HepG2 (cell line): ENCODE measurements around the gene MXD1. TPM values are rescaled to one million over a fixed set of nuclear protein-coding genes. Genes with fewer than 3 reads are reported as not detected.
A peak's percentile ranks its signal among the peaks of the same experiment; 100 is the strongest.

Experiments used
- CBX1 ChIP-seq: IDR thresholded peaks from one replicate; pipeline ENCODE4 v1.6.1; 2016; ENCODE audit warnings: antibody characterized with exemption, low read depth
- CHCHD3 ChIP-seq: sonication (generic); formaldehyde crosslinking; IDR thresholded peaks from 2 replicates; pipeline ENCODE4 v1.8.0; 2022; ENCODE audit warnings: mild to moderate bottlenecking, missing genetic modification reagents, moderate library complexity
- EEA1 ChIP-seq: sonication (generic); formaldehyde crosslinking; IDR thresholded peaks from 2 replicates; pipeline ENCODE4 v1.5.1; 2020; ENCODE audit warnings: mild to moderate bottlenecking, missing genetic modification reagents, borderline replicate concordance
- FOXC1 ChIP-seq: sonication (generic); formaldehyde crosslinking; IDR thresholded peaks from 2 replicates; pipeline ENCODE4 v1.8.0; 2022; ENCODE audit warnings: mild to moderate bottlenecking, missing genetic modification reagents, borderline replicate concordance
- GFI1 ChIP-seq: sonication (generic); formaldehyde crosslinking; IDR thresholded peaks from 2 replicates; pipeline ENCODE4 v1.5.0; 2020; ENCODE audit warnings: missing genetic modification reagents, mild to moderate bottlenecking, borderline replicate concordance
- HDAC2 ChIP-seq: sonication (generic); formaldehyde crosslinking; IDR thresholded peaks from 2 replicates; pipeline ENCODE4 v1.4.0; 2020; ENCODE audit warnings: missing genetic modification reagents
- KDM1A ChIP-seq: IDR thresholded peaks from 2 replicates; pipeline ENCODE4 v1.6.1; 2016; ENCODE audit warnings: missing compliant biosample characterization
- LCORL ChIP-seq, 2 experiments: fragments of 450-650 bp in 1 of 2; sonication (generic) in 1 of 2; formaldehyde crosslinking in 1 of 2; IDR thresholded peaks; 2 replicates each; pipeline versions ENCODE4 v1.5.0 to v1.6.1; 2017 to 2020; ENCODE audit warnings: antibody characterized with exemption in 1 of 2, missing genetic modification reagents in 1 of 2
- MAFF ChIP-seq: IDR thresholded peaks from 2 replicates; pipeline ENCODE4 v1.6.1; 2011; ENCODE audit warnings: low read depth, low read length, improper control_type of control experiment
- MEIS2 ChIP-seq: sonication (generic); formaldehyde crosslinking; IDR thresholded peaks from 2 replicates; pipeline ENCODE4 v1.9.0; 2021; ENCODE audit warnings: mild to moderate bottlenecking, missing genetic modification reagents
- NFE2L1 ChIP-seq: sonication (generic); formaldehyde crosslinking; IDR thresholded peaks from 2 replicates; pipeline ENCODE4 v1.4.0; 2020; ENCODE audit warnings: missing genetic modification reagents, mild to moderate bottlenecking, borderline replicate concordance
- RFX1 ChIP-seq: fragments of 450-650 bp; IDR thresholded peaks from 2 replicates; pipeline ENCODE4 v1.6.1; 2017
- RNF2 ChIP-seq: fragments of 450-650 bp; conservative IDR thresholded peaks from 2 replicates; pipeline ENCODE4 v1.6.1; 2016; ENCODE audit warnings: low read depth
- SMC3 ChIP-seq: IDR thresholded peaks from 2 replicates; pipeline ENCODE4 v1.6.1; 2011; ENCODE audit warnings: low read length, improper control_type of control experiment
- ZNF205 ChIP-seq: IDR thresholded peaks from 2 replicates; pipeline ENCODE4 v1.6.1; 2018; ENCODE audit warnings: missing biosample characterization, missing genetic modification reagents
- ZNF292 ChIP-seq: sonication (generic); formaldehyde crosslinking; IDR thresholded peaks from 2 replicates; pipeline ENCODE4 v1.8.1; 2022; ENCODE audit warnings: mild to moderate bottlenecking, low read depth, missing genetic modification reagents, borderline replicate concordance
- ZNF383 ChIP-seq: sonication (generic); formaldehyde crosslinking; IDR thresholded peaks from 2 replicates; pipeline ENCODE4 v1.4.0; 2020; ENCODE audit warnings: missing genetic modification reagents, mild to moderate bottlenecking, borderline replicate concordance
- ZNF432 ChIP-seq: sonication (generic); formaldehyde crosslinking; IDR thresholded peaks from 2 replicates; pipeline ENCODE4 v1.5.0; 2020; ENCODE audit warnings: missing genetic modification reagents, mild to moderate bottlenecking, borderline replicate concordance
- ZNF446 ChIP-seq: sonication (generic); formaldehyde crosslinking; IDR thresholded peaks from 2 replicates; pipeline ENCODE4 v1.5.0; 2020; ENCODE audit warnings: mild to moderate bottlenecking, missing genetic modification reagents
- ZNF510 ChIP-seq: sonication (generic); formaldehyde crosslinking; IDR thresholded peaks from 2 replicates; pipeline ENCODE4 v1.4.0; 2020; ENCODE audit warnings: low read depth, mild to moderate bottlenecking, missing genetic modification reagents
- ZNF605 ChIP-seq: sonication (generic); formaldehyde crosslinking; IDR thresholded peaks from 2 replicates; pipeline ENCODE4 v1.8.0; 2022; ENCODE audit warnings: mild to moderate bottlenecking, missing genetic modification reagents
- ZNF768 ChIP-seq: sonication (generic); formaldehyde crosslinking; IDR thresholded peaks from 2 replicates; pipeline ENCODE4 v1.4.0; 2020; ENCODE audit warnings: missing genetic modification reagents
- polyA plus RNA-seq, 8 experiments: library from polyadenylated mRNA; depleted of rRNA in 3 of 8; stranded (reverse) in 7 of 8; unstranded in 1 of 8; fragments of >200 nt; fragmentation: Illumina TruSeq in 4 of 8; extraction: Trizol in 4 of 8; gene quantifications; 2 replicates each; pipeline versions ENCODE4 v1.2.1 to v1.2.3, GENCODE V29; 2011 to 2016; ENCODE audit warnings: low read depth in 4 of 8, missing spikeins in 1 of 8, mixed read lengths in 1 of 8; ENCODE audit not compliant: insufficient read depth in 1 of 8
- total RNA-seq, 5 experiments: library from RNA; depleted of rRNA; stranded (reverse); fragments of >200 nt; fragmentation: Illumina TruSeq; extraction: Trizol; gene quantifications; 2 replicates each; pipeline ENCODE4 v1.2.3, GENCODE V29; 2016; ENCODE audit warnings: low read depth in 1 of 5
- TF ChIP-seq, protein P1 (sequence below): sonication (generic); formaldehyde crosslinking; IDR thresholded peaks from 2 replicates; pipeline ENCODE4 v1.5.0; 2020; ENCODE audit warnings: mild to moderate bottlenecking, missing genetic modification reagents, borderline replicate concordance
- TF ChIP-seq, protein P2 (sequence below): sonication (generic); formaldehyde crosslinking; IDR thresholded peaks from 2 replicates; pipeline ENCODE4 v1.5.0; 2020; ENCODE audit warnings: missing genetic modification reagents
- TF ChIP-seq, protein P3 (sequence below), 2 experiments: fragments of 450-650 bp in 1 of 2; sonication (generic) in 1 of 2; formaldehyde crosslinking; IDR thresholded peaks; 2 replicates each; pipeline versions ENCODE4 v1.5.0 to v1.8.0; 2020 to 2022; ENCODE audit warnings: mild to moderate bottlenecking in 1 of 2, missing genetic modification reagents in 1 of 2

The MXD1 gene
- total and polyA plus RNA-seq, 2 of the 13 experiments (the other 11 are each of a cell fraction or from before 2014, with no cell fraction given), result 6.4 to 14.9 TPM

DNA sequence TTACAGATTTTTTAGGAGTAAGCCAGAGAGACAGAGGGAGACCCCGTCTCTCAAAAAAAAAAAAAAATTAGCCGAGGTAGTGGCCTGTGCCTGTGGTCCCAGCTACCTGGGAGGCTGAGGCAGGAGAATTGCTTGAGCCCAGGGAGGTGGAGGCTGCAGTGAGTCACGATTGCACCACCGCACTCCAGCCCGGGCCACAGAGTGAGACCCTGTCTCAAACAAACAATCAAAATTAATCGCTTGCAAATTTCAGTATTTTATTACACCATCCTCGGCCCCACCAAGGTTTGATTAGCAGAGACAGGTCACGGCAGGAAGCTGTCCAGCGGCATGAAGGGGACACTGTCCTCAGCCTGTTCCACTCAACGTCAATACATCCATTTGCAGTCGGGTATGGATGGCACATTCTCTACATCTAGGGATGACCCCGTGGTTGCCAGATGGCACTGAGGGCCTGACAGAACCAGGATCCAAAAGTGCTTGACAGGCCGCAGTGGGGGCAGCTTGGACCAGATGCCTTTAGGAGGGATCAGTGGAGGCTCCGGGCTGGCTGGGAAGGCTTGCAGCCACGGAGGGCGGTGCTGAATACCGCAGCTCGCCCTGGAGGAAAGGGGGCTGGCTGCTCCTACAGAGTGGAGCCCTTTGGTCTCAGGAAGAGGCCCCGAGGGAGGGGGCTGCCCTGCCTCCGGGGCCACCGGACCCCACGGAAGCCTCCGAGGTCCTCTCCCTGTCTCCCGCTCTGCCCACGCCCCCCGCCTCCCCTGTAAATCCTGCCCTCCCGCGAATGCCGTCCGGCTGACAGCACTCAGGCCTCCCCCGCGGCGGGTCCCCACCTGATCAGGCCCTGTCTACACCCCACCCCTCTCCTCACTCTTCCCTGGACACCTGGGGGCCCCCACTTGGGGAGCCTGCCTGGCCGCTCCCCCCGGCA lies 33.4 kb downstream of the MXD1 start (continued):
- TF ChIP-seq, protein P1, sequence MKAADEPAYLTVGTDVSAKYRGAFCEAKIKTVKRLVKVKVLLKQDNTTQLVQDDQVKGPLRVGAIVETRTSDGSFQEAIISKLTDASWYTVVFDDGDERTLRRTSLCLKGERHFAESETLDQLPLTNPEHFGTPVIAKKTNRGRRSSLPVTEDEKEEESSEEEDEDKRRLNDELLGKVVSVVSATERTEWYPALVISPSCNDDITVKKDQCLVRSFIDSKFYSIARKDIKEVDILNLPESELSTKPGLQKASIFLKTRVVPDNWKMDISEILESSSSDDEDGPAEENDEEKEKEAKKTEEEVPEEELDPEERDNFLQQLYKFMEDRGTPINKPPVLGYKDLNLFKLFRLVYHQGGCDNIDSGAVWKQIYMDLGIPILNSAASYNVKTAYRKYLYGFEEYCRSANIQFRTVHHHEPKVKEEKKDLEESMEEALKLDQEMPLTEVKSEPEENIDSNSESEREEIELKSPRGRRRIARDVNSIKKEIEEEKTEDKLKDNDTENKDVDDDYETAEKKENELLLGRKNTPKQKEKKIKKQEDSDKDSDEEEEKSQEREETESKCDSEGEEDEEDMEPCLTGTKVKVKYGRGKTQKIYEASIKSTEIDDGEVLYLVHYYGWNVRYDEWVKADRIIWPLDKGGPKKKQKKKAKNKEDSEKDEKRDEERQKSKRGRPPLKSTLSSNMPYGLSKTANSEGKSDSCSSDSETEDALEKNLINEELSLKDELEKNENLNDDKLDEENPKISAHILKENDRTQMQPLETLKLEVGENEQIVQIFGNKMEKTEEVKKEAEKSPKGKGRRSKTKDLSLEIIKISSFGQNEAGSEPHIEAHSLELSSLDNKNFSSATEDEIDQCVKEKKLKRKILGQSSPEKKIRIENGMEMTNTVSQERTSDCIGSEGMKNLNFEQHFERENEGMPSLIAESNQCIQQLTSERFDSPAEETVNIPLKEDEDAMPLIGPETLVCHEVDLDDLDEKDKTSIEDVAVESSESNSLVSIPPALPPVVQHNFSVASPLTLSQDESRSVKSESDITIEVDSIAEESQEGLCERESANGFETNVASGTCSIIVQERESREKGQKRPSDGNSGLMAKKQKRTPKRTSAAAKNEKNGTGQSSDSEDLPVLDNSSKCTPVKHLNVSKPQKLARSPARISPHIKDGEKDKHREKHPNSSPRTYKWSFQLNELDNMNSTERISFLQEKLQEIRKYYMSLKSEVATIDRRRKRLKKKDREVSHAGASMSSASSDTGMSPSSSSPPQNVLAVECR (CRISPR knock-in tag), result peak; percentile 60; the same call in 1 of the 2 replicates
- TF ChIP-seq ZNF292 (CRISPR knock-in tag) (peak; percentile 42), LCORL (IDR thresholded peaks at IDR 0.05) (no peak), LCORL (CRISPR knock-in tag; IDR thresholded peaks at IDR 0.05) (peak; percentile 53; the same call in 1 of the 2 replicates), CBX1 (peak; percentile 37), ZNF510 (CRISPR knock-in tag) (no peak), GFI1 (CRISPR knock-in tag) (0 out of 2 replicates have a peak, but pooled peaks have one; percentile 1), NFE2L1 (CRISPR knock-in tag) (peak; percentile 67), CHCHD3 (no peak), ZNF383 (CRISPR knock-in tag) (no peak), EEA1 (CRISPR knock-in tag) (no peak), RFX1 (no peak), HDAC2 (CRISPR knock-in tag) (0 out of 2 replicates have a peak, but pooled peaks have one; percentile 31), MEIS2 (CRISPR knock-in tag) (no peak), ZNF205 (CRISPR knock-in tag) (peak; percentile 50; the same call in 1 of the 2 replicates), RNF2 (no peak), FOXC1 (CRISPR knock-in tag) (peak; percentile 55; the same call in 1 of the 2 replicates), KDM1A (CRISPR knock-in tag) (peak; percentile 72), ZNF605 (CRISPR knock-in tag) (peak; percentile 37; the same call in 1 of the 2 replicates), ZNF768 (CRISPR knock-in tag) (peak; percentile 86), ZNF432 (CRISPR knock-in tag) (no peak), ZNF446 (CRISPR knock-in tag) (no peak), MAFF (no peak), SMC3 (no peak)
- TF ChIP-seq, protein P2, sequence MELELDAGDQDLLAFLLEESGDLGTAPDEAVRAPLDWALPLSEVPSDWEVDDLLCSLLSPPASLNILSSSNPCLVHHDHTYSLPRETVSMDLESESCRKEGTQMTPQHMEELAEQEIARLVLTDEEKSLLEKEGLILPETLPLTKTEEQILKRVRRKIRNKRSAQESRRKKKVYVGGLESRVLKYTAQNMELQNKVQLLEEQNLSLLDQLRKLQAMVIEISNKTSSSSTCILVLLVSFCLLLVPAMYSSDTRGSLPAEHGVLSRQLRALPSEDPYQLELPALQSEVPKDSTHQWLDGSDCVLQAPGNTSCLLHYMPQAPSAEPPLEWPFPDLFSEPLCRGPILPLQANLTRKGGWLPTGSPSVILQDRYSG, result no peak
- TF ChIP-seq, protein P3, sequence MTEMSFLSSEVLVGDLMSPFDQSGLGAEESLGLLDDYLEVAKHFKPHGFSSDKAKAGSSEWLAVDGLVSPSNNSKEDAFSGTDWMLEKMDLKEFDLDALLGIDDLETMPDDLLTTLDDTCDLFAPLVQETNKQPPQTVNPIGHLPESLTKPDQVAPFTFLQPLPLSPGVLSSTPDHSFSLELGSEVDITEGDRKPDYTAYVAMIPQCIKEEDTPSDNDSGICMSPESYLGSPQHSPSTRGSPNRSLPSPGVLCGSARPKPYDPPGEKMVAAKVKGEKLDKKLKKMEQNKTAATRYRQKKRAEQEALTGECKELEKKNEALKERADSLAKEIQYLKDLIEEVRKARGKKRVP (CRISPR knock-in tag; IDR thresholded peaks at IDR 0.05), result peak in 1 of 2 experiments; percentile 67; a peak in 2 of 4 replicates
